Esophagus squamous epithelium (tissue), 4 donors: Measurements from ENCODE around the gene SAXO2.
"Not testable (repeated sequence)": the region's sequence is repeated elsewhere in the genome, so short reads cannot be mapped to it uniquely, and the experiment has no call there.

Source experiments
- POLR2A ChIP-seq, 4 donors: fragments of 450-650 bp; IDR thresholded peaks; one replicate each; pipeline ENCODE4 v1.6.1; 2017; ENCODE audit warnings: antibody characterized with exemption in 4 of 4, mild to moderate bottlenecking in 4 of 4, moderate library complexity in 3 of 4
- TF ChIP-seq, protein P1 (sequence below), 6 experiments: fragments of 450-650 bp in 4 of 6; fragments of 200-600 bp in 2 of 6; sonication (generic) in 2 of 6; IDR thresholded peaks; one replicate each; pipeline ENCODE4 v1.5.1; 2016 to 2019; ENCODE audit warnings: antibody characterized with exemption in 6 of 6, mild to moderate bottlenecking in 4 of 6, moderate library complexity in 4 of 6

GRCh38 chr15:82243644-82244043 is 19.0 kb upstream of the SAXO2 start:
- not testable (repeated sequence) for TF ChIP-seq POLR2A (IDR thresholded peaks at IDR 0.05)
- TF ChIP-seq, protein P1, sequence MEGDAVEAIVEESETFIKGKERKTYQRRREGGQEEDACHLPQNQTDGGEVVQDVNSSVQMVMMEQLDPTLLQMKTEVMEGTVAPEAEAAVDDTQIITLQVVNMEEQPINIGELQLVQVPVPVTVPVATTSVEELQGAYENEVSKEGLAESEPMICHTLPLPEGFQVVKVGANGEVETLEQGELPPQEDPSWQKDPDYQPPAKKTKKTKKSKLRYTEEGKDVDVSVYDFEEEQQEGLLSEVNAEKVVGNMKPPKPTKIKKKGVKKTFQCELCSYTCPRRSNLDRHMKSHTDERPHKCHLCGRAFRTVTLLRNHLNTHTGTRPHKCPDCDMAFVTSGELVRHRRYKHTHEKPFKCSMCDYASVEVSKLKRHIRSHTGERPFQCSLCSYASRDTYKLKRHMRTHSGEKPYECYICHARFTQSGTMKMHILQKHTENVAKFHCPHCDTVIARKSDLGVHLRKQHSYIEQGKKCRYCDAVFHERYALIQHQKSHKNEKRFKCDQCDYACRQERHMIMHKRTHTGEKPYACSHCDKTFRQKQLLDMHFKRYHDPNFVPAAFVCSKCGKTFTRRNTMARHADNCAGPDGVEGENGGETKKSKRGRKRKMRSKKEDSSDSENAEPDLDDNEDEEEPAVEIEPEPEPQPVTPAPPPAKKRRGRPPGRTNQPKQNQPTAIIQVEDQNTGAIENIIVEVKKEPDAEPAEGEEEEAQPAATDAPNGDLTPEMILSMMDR (IDR thresholded peaks at IDR 0.05): not testable (repeated sequence)
